GM19238 (cell line): Measurements from ENCODE around the gene RBMX2.
"Not testable (repeated sequence)": the region's sequence is repeated elsewhere in the genome, so short reads cannot be mapped to it uniquely, and the experiment has no call there.

Experiments used
- DNase-seq: peaks from one replicate; pipeline ENCODE4 v3.0.0; 2011; ENCODE audit warnings: low spot score; ENCODE audit not compliant: insufficient read length

The RBMX2 gene

GRCh38 chrX:130401415-130402207 is at the start of gene RBMX2:
Gene RBMX2 (plus strand): TSS chrX:130401987. CDS start chrX:130402033, 46 bp downstream.
- DNase-seq: peak; percentile 78

GRCh38 chrX:130352050-130352449 is 49.7 kb upstream of the RBMX2 start:
- DNase-seq: not testable (repeated sequence)

- no peak for DNase-seq
Measured at GRCh38 chrX:130376077-130376476, 25.7 kb upstream of the RBMX2 start.

- no peak for DNase-seq
Measured at GRCh38 chrX:130378024-130378669, 23.6 kb upstream of the RBMX2 start.

- DNase-seq: no peak
Measured at GRCh38 chrX:130385520-130385919, 16.3 kb upstream of the RBMX2 start, which contains the start of gene GPR119. Gene GPR119 (minus strand): TSS chrX:130385674. CDS start chrX:130385447, 227 bp downstream.

GRCh38 chrX:130386408-130386808 is 15.4 kb upstream of the RBMX2 start:
- DNase-seq: no peak

GRCh38 chrX:130393451-130394074 is 8.2 kb upstream of the RBMX2 start:
- DNase-seq: no peak

- DNase-seq: no peak
Measured at GRCh38 chrX:130395341-130395740, 6.4 kb upstream of the RBMX2 start.

GRCh38 chrX:130402208-130402684 is 459 bp downstream of the RBMX2 start:
- DNase-seq: no peak

- no peak for DNase-seq
Measured at GRCh38 chrX:130413415-130413814, 11.6 kb downstream of the RBMX2 start.

GRCh38 chrX:130414800-130415199 is 13.0 kb downstream of the RBMX2 start:
- DNase-seq: no peak

GRCh38 chrX:130415201-130415600 is 13.4 kb downstream of the RBMX2 start:
- no peak for DNase-seq

GRCh38 chrX:130416785-130417184 is 15.0 kb downstream of the RBMX2 start:
- DNase-seq: no peak

- no peak for DNase-seq
Measured at GRCh38 chrX:130418066-130418465, 16.3 kb downstream of the RBMX2 start.

GRCh38 chrX:130418740-130419139 is 17.0 kb downstream of the RBMX2 start:
- no peak for DNase-seq

- no peak for DNase-seq
Measured at GRCh38 chrX:130419263-130419662, 17.5 kb downstream of the RBMX2 start.

GRCh38 chrX:130426531-130426930 is 24.7 kb downstream of the RBMX2 start:
- no peak for DNase-seq

- DNase-seq: not testable (repeated sequence)
Measured at GRCh38 chrX:130429236-130429635, 27.4 kb downstream of the RBMX2 start.

- no peak for DNase-seq
Measured at GRCh38 chrX:130435937-130436336, 34.1 kb downstream of the RBMX2 start.

GRCh38 chrX:130437996-130438395 is 36.2 kb downstream of the RBMX2 start:
- not testable (repeated sequence) for DNase-seq

- DNase-seq: no peak
Measured at GRCh38 chrX:130443875-130444274, 42.1 kb downstream of the RBMX2 start.
